OCI-LY3 (cell line): Measurements from ENCODE around the gene RAPGEF5.

Experiments
- H2AFZ ChIP-seq: fragments of 200-600, 300-600 bp; shearing (Covaris generic); 2 replicates; pipeline ENCODE4 v1.6.0; 2014; ENCODE audit warnings: antibody characterized with exemption, low read depth, low read length
- H3K27ac ChIP-seq: fragments of 200-600, 300-600 bp; sonication (generic); 2 replicates; pipeline ENCODE4 v1.5.1; 2014; ENCODE audit warnings: mild to moderate bottlenecking, low read length, moderate library complexity, mixed read lengths
- H3K27me3 ChIP-seq: fragments of 200-600, 300-600 bp; sonication (generic); 2 replicates; pipeline ENCODE4 v1.6.1; 2014; ENCODE audit warnings: low read depth, low read length, mixed read lengths
- H3K36me3 ChIP-seq: fragments of 200-600, 300-600 bp; sonication (generic); replicated peaks from 2 replicates; pipeline ENCODE3; 2014; ENCODE audit warnings: low read depth, low read length, mixed read lengths
- H3K4me1 ChIP-seq: fragments of 300-600, 200-600 bp; sonication (generic); 2 replicates; pipeline ENCODE4 v1.6.1; 2014; ENCODE audit warnings: low read length, mixed read lengths
- H3K4me2 ChIP-seq: fragments of 200-600, 300-600 bp; sonication (generic); 2 replicates; pipeline ENCODE4 v1.6.1; 2014; ENCODE audit warnings: low read length, mixed read lengths
- H3K4me3 ChIP-seq: fragments of 300-600, 200-600 bp; sonication (generic); 2 replicates; pipeline ENCODE4 v1.5.1; 2014; ENCODE audit warnings: antibody characterized with exemption, mild to moderate bottlenecking, low read length, moderate library complexity
- H3K79me2 ChIP-seq: fragments of 300-600, 200-600 bp; shearing (Covaris generic); 2 replicates; pipeline ENCODE4 v1.6.1; 2014; ENCODE audit warnings: mild to moderate bottlenecking, low read length, mixed read lengths
- H3K9ac ChIP-seq: fragments of 300-600, 200-600 bp; shearing (Covaris generic); 2 replicates; pipeline ENCODE4 v1.6.0; 2014; ENCODE audit warnings: mild to moderate bottlenecking, low read length, moderate library complexity
- H3K9me3 ChIP-seq: fragments of 200-600, 300-600 bp; shearing (Covaris generic); 2 replicates; pipeline ENCODE4 v1.6.1; 2014; ENCODE audit warnings: low read length, mixed read lengths; ENCODE audit not compliant: insufficient read depth
- H4K20me1 ChIP-seq: fragments of 200-600, 300-600 bp; sonication (generic); 2 replicates; pipeline ENCODE4 v1.6.1; 2016; ENCODE audit warnings: low read length, mixed read lengths; ENCODE audit not compliant: insufficient read depth
- CTCF ChIP-seq: fragments of 200-600, 300-600 bp; sonication (generic); IDR thresholded peaks from 2 replicates; pipeline ENCODE4 v1.5.1; 2014; ENCODE audit warnings: antibody characterized with exemption, low read length, low read depth
- EZH2phosphoT487 ChIP-seq: fragments of 200-600 bp; shearing (Covaris generic); IDR thresholded peaks from 2 replicates; pipeline ENCODE4 v1.6.1; 2018; ENCODE audit warnings: antibody characterized with exemption, mixed run types, low read depth

RAPGEF5 gene

GRCh38 chr7:22378199-22378980 is 21.4 kb upstream of the RAPGEF5 start:
- no peak overlapping the region for H3K27ac ChIP-seq
- no peak overlapping the region for H3K9ac ChIP-seq
- H3K36me3 ChIP-seq, result no peaks in the 10 kb centered on the region
- no peaks in the 10 kb centered on the region for H4K20me1 ChIP-seq
- no peaks in the 10 kb centered on the region for H3K79me2 ChIP-seq
- no peak overlapping the region for H3K4me3 ChIP-seq
- TF ChIP-seq CTCF (no peak), EZH2phosphoT487 (no peak)
- H3K27me3 ChIP-seq, result peaks cover 17% of the 10 kb centered on the region; the same call in 1 of the 2 replicates
- no peaks in the 10 kb centered on the region for H3K4me1 ChIP-seq
- no peak overlapping the region for H2AFZ ChIP-seq
- H3K4me2 ChIP-seq, result no peak overlapping the region
- H3K9me3 ChIP-seq, result no peaks in the 10 kb centered on the region

- Histone ChIP-seq H3K9ac (no peak overlapping the region), H3K27ac (no peak overlapping the region), H3K4me1 (no peaks in the 10 kb centered on the region), H3K9me3 (no peaks in the 10 kb centered on the region), H3K36me3 (no peaks in the 10 kb centered on the region), H3K27me3 (peaks cover 17% of the 10 kb centered on the region; the same call in 1 of the 2 replicates), H2AFZ (no peak overlapping the region), H4K20me1 (no peaks in the 10 kb centered on the region), H3K4me2 (no peak overlapping the region), H3K4me3 (no peak overlapping the region), H3K79me2 (no peaks in the 10 kb centered on the region)
- TF ChIP-seq EZH2phosphoT487 (no peak), CTCF (no peak)
These were observed 20.7 kb upstream of the RAPGEF5 start for GRCh38 chr7:22377703-22378102.

- Histone ChIP-seq H3K9ac (no peak overlapping the region), H3K4me3 (no peak overlapping the region), H4K20me1 (no peaks in the 10 kb centered on the region), H3K4me1 (no peaks in the 10 kb centered on the region), H3K9me3 (no peaks in the 10 kb centered on the region), H3K79me2 (no peaks in the 10 kb centered on the region), H3K27me3 (peaks cover 13% of the 10 kb centered on the region; the same call in 1 of the 2 replicates), H3K4me2 (no peak overlapping the region), H3K27ac (no peak overlapping the region), H3K36me3 (no peaks in the 10 kb centered on the region), H2AFZ (no peak overlapping the region)
- TF ChIP-seq EZH2phosphoT487 (no peak), CTCF (no peak)
These were observed 18.6 kb upstream of the RAPGEF5 start for GRCh38 chr7:22375359-22376048.

- no peaks in the 10 kb centered on the region for H4K20me1 ChIP-seq
- H3K9ac ChIP-seq, result no peak overlapping the region
- H3K27me3 ChIP-seq, result peaks cover 13% of the 10 kb centered on the region; the same call in 1 of the 2 replicates
- no peak overlapping the region for H2AFZ ChIP-seq
- H3K9me3 ChIP-seq, result no peaks in the 10 kb centered on the region
- no peak overlapping the region for H3K27ac ChIP-seq
- no peak overlapping the region for H3K4me2 ChIP-seq
- H3K4me3 ChIP-seq, result no peak overlapping the region
- no peaks in the 10 kb centered on the region for H3K36me3 ChIP-seq
- H3K79me2 ChIP-seq, result no peaks in the 10 kb centered on the region
- H3K4me1 ChIP-seq, result no peaks in the 10 kb centered on the region
- TF ChIP-seq CTCF, result no peak
- no peak for TF ChIP-seq EZH2phosphoT487
These were observed 17.0 kb upstream of the RAPGEF5 start for GRCh38 chr7:22373911-22374310.
